H1 (cell line): ENCODE data around the gene IFI27L1. TPM values are rescaled to one million over a fixed set of nuclear protein-coding genes. Genes with fewer than 3 reads are reported as not detected.

Experiments
- CTCF ChIA-PET: fragments of 300-600 bp; sonication (Branson Sonifier 250); formaldehyde crosslinking; loops from one replicate; lab custom pipeline; 2021; ENCODE audit not compliant: partially characterized antibody; lab: Charles Lee
- POLR2A ChIA-PET: fragments of 300-600 bp; sonication (Branson Sonifier 250); formaldehyde crosslinking; loops from one replicate; lab custom pipeline; 2021; ENCODE audit warnings: inconsistent platforms; ENCODE audit not compliant: partially characterized antibody; lab: Charles Lee
- DNase-seq, 2 experiments: peaks; one replicate each; pipeline versions ENCODE4 v3.0.0 to v3.0.0-alpha.2; 2010 to 2022; ENCODE audit warnings: low spot score in 2 of 2, low read depth in 1 of 2, mixed read lengths in 1 of 2
- FAIRE-seq: peaks from 2 replicates; lab custom pipeline; 2011; peaks lifted over from hg19 to GRCh38; lab: Jason Lieb, UNC
- H2AFZ ChIP-seq: 2 replicates; pipeline ENCODE4 v1.8.1; 2012; ENCODE audit warnings: low read length, inconsistent platforms
- H2AK5ac ChIP-seq: 2 replicates; pipeline ENCODE4 v1.6.1; 2013; ENCODE audit warnings: low read depth, low read length
- H2BK120ac ChIP-seq: replicated peaks from 2 replicates; pipeline ENCODE3; 2013; ENCODE audit warnings: low read depth, low read length, inconsistent platforms
- H2BK12ac ChIP-seq: 2 replicates; pipeline ENCODE4 v1.6.1; 2013; ENCODE audit warnings: low read depth, low read length
- H2BK15ac ChIP-seq: 2 replicates; pipeline ENCODE4 v1.6.1; 2013; ENCODE audit warnings: low read length
- H2BK20ac ChIP-seq: 2 replicates; pipeline ENCODE4 v1.6.1; 2013; ENCODE audit warnings: low read length
- H2BK5ac ChIP-seq: 2 replicates; pipeline ENCODE4 v1.6.1; 2013; ENCODE audit warnings: low read depth, low read length
- H3K14ac ChIP-seq: 2 replicates; pipeline ENCODE4 v1.6.1; 2013; ENCODE audit warnings: inconsistent platforms; ENCODE audit not compliant: insufficient read length
- H3K18ac ChIP-seq: 2 replicates; pipeline ENCODE4 v1.6.1; 2013; ENCODE audit warnings: low read length; ENCODE audit errors: extremely low read depth
- H3K23ac ChIP-seq: 2 replicates; pipeline ENCODE4 v1.6.1; 2013; ENCODE audit warnings: inconsistent platforms; ENCODE audit not compliant: insufficient read length
- H3K23me2 ChIP-seq: 2 replicates; pipeline ENCODE4 v1.6.1; 2013; ENCODE audit warnings: low read depth, low read length
- H3K27ac ChIP-seq: 2 replicates; pipeline ENCODE4 v1.6.1; 2011; ENCODE audit warnings: low read depth, low read length, inconsistent platforms
- H3K27me3 ChIP-seq, 4 experiments: replicated peaks in 1 of 4; 1 replicate in 1 of 4; 2 replicates in 3 of 4; pipeline versions ENCODE4 v1.6.1 to v1.8.1; 2011 to 2013; ENCODE audit warnings: low read length in 3 of 4, mild to moderate bottlenecking in 3 of 4, inconsistent platforms in 2 of 4, mixed read lengths in 2 of 4, moderate library complexity in 1 of 4; ENCODE audit not compliant: control insufficient read depth in 3 of 4, insufficient read depth in 3 of 4; ENCODE audit errors: extremely low read depth in 1 of 4
- H3K36me3 ChIP-seq, 4 experiments: 2 replicates each; pipeline versions ENCODE4 v1.6.1 to v1.8.1; 2011 to 2013; ENCODE audit warnings: mild to moderate bottlenecking in 4 of 4, low read length in 3 of 4, moderate library complexity in 2 of 4, control low read depth in 1 of 4, inconsistent platforms in 1 of 4; ENCODE audit not compliant: insufficient read depth in 4 of 4, control insufficient read depth in 2 of 4
- H3K4ac ChIP-seq: replicated peaks from 2 replicates; pipeline ENCODE3; 2013; ENCODE audit warnings: low read length, low read depth, mixed read lengths, inconsistent platforms; ENCODE audit not compliant: insufficient read length
- H3K4me1 ChIP-seq, 4 experiments: replicated peaks in 1 of 4; 1 replicate in 1 of 4; 2 replicates in 3 of 4; pipeline versions ENCODE4 v1.6.1 to v1.8.1; 2011 to 2013; ENCODE audit warnings: low read length in 3 of 4, inconsistent platforms in 2 of 4, mixed read lengths in 1 of 4; ENCODE audit not compliant: insufficient read depth in 4 of 4, control insufficient read depth in 3 of 4
- H3K4me2 ChIP-seq, 2 experiments: 2 replicates each; pipeline versions ENCODE4 v1.6.1 to v1.8.1; 2011 to 2013; ENCODE audit warnings: low read depth in 2 of 2, low read length in 2 of 2, control low read depth in 1 of 2, inconsistent platforms in 1 of 2, mild to moderate bottlenecking in 1 of 2; ENCODE audit not compliant: insufficient read depth in 1 of 2
- H3K4me3 ChIP-seq, 4 experiments: fragments of 200-600, 300-600 bp in 1 of 4; sonication (generic), shearing (Covaris generic), sonication (Bioruptor Twin) in 1 of 4; 2 replicates each; pipeline versions ENCODE4 v1.5.1 to v1.8.1; 2011 to 2016; ENCODE audit warnings: low read length in 4 of 4, low read depth in 3 of 4, control low read depth in 2 of 4, inconsistent platforms in 2 of 4, mild to moderate bottlenecking in 2 of 4, mixed read lengths in 1 of 4, moderate library complexity in 1 of 4; ENCODE audit not compliant: insufficient read depth in 2 of 4; ENCODE audit errors: extremely low read depth in 1 of 4
- H3K56ac ChIP-seq: replicated peaks from 2 replicates; pipeline ENCODE3; 2013; ENCODE audit warnings: low read depth, mild to moderate bottlenecking, mixed read lengths, low read length, inconsistent platforms; ENCODE audit not compliant: insufficient read length
- H3K79me1 ChIP-seq: 2 replicates; pipeline ENCODE4 v1.6.1; 2013; ENCODE audit warnings: low read depth, low read length, control low read depth
- H3K79me2 ChIP-seq, 2 experiments: 2 replicates each; pipeline versions ENCODE4 v1.6.1 to v1.8.1; 2012 to 2013; ENCODE audit warnings: low read length in 2 of 2, mild to moderate bottlenecking in 2 of 2, inconsistent platforms in 1 of 2; ENCODE audit not compliant: insufficient read depth in 2 of 2, control insufficient read depth in 1 of 2
- H3K9ac ChIP-seq, 4 experiments: replicated peaks in 1 of 4; 1 replicate in 1 of 4; 2 replicates in 3 of 4; pipeline versions ENCODE4 v1.6.1 to v1.8.1; 2011 to 2013; ENCODE audit warnings: low read depth in 3 of 4, low read length in 3 of 4, control low read depth in 2 of 4, mild to moderate bottlenecking in 2 of 4, moderate library complexity in 2 of 4, inconsistent platforms in 1 of 4; ENCODE audit errors: extremely low read depth in 1 of 4
- H3K9me3 ChIP-seq, 2 experiments: 2 replicates each; pipeline versions ENCODE4 v1.6.1 to v1.8.1; 2012 to 2013; ENCODE audit warnings: mild to moderate bottlenecking in 2 of 2, moderate library complexity in 2 of 2, control low read depth in 1 of 2, inconsistent platforms in 1 of 2, low read depth in 1 of 2, low read length in 1 of 2, mixed read lengths in 1 of 2; ENCODE audit not compliant: insufficient read depth in 2 of 2
- H4K20me1 ChIP-seq, 2 experiments: replicated peaks in 1 of 2; 2 replicates each; pipeline versions ENCODE3 to v1.8.1; 2011 to 2013; ENCODE audit warnings: inconsistent platforms in 2 of 2, low read length in 2 of 2, mild to moderate bottlenecking in 1 of 2; ENCODE audit not compliant: insufficient read depth in 2 of 2, control insufficient read depth in 1 of 2
- H4K5ac ChIP-seq: 2 replicates; pipeline ENCODE4 v1.6.1; 2013; ENCODE audit warnings: low read length, low read depth, mixed read lengths, inconsistent platforms; ENCODE audit not compliant: insufficient read length
- H4K8ac ChIP-seq: 2 replicates; pipeline ENCODE4 v1.8.0; 2013; ENCODE audit warnings: mild to moderate bottlenecking, moderate library complexity, low read length, inconsistent platforms; ENCODE audit not compliant: insufficient read depth; ENCODE audit errors: extremely low read depth
- H4K91ac ChIP-seq: replicated peaks from 2 replicates; pipeline ENCODE3; 2013; ENCODE audit warnings: low read length, mixed read lengths, inconsistent platforms; ENCODE audit not compliant: insufficient read length
- ATF2 ChIP-seq: IDR thresholded peaks from 2 replicates; pipeline ENCODE4 v1.6.1; 2012; ENCODE audit warnings: low read length, inconsistent platforms
- EP300 ChIP-seq, 2 experiments: IDR thresholded peaks; 1 replicate in 1 of 2; 2 replicates in 1 of 2; pipeline ENCODE4 v1.6.1; 2011 to 2012; ENCODE audit warnings: low read depth in 2 of 2, low read length in 2 of 2, mild to moderate bottlenecking in 2 of 2, borderline replicate concordance in 1 of 2, inconsistent platforms in 1 of 2, moderate library complexity in 1 of 2
- KDM1A ChIP-seq: fragments of 200-600, 300-600 bp; sonication (generic); IDR thresholded peaks from 2 replicates; pipeline ENCODE4 v1.7.1; 2016; ENCODE audit warnings: mild to moderate bottlenecking, low read length, borderline replicate concordance
- RBBP5 ChIP-seq: IDR thresholded peaks from 2 replicates; pipeline ENCODE4 v1.7.1; 2012; ENCODE audit warnings: low read depth, mild to moderate bottlenecking, inconsistent platforms, low read length, moderate library complexity, borderline replicate concordance
- SIN3A ChIP-seq, 2 experiments: IDR thresholded peaks in 1 of 2; conservative IDR thresholded peaks in 1 of 2; 2 replicates each; pipeline ENCODE4 v1.6.1; 2011 to 2012; ENCODE audit warnings: low read length in 2 of 2, improper control_type of control experiment in 1 of 2, low read depth in 1 of 2, mild to moderate bottlenecking in 1 of 2
- SUZ12 ChIP-seq: fragments of 200-600 bp; sonication (generic); IDR thresholded peaks from 2 replicates; pipeline ENCODE4 v1.6.1; 2012; ENCODE audit warnings: mild to moderate bottlenecking, inconsistent platforms, low read length, moderate library complexity, mixed read lengths
- WGBS, 2 experiments: shearing (Covaris generic) in 1 of 2; methylation state at CpG; one replicate each; pipeline versions ENCODE4 v1.1.6 to v1.1.7; 2013 to 2015; ENCODE audit warnings: low lambda C conversion rate in 2 of 2, mixed read lengths in 2 of 2, inconsistent platforms in 1 of 2, low coverage in 1 of 2, missing lambda C conversion rate in 1 of 2; ENCODE audit not compliant: insufficient replicate concordance in 2 of 2, insufficient coverage in 1 of 2, insufficient read length in 1 of 2; ENCODE audit errors: extremely low coverage in 1 of 2, missing lambda C conversion rate in 1 of 2; 5-methylcytosine and 5-hydroxymethylcytosine counted together
- polyA plus RNA-seq, 7 experiments: library from polyadenylated mRNA; depleted of rRNA in 3 of 7; stranded (reverse) in 5 of 7; unstranded in 2 of 7; fragments of >200 nt in 5 of 7; fragments of 200-250 nt in 2 of 7; gene quantifications; 1 replicate in 5 of 7; 2 replicates in 1 of 7; 4 replicates in 1 of 7; pipeline versions ENCODE4 v1.2.1 to v1.2.3, GENCODE V29; 2011 to 2013; ENCODE audit warnings: missing spikeins in 2 of 7, mixed read lengths in 2 of 7
- total RNA-seq: library from RNA; stranded (reverse); fragmentation: NEBNext Ultra II Directional; extraction: Animal tissue kit (Norgen Biotek cat#: 25700); gene quantifications from 2 replicates; pipeline ENCODE4 v1.2.1, GENCODE V29; 2021

The IFI27L1 gene
- total and polyA plus RNA-seq, 2 of the 8 experiments (the other 6 are each of a cell fraction or from before 2014, with no cell fraction given), result 21.2 to 30.5 TPM

GRCh38 chr14:94052199-94052598 is 28.9 kb upstream of the IFI27L1 start:
- Histone ChIP-seq H4K20me1 (peaks cover 2 to 7% of the 10 kb centered on the region in 2 experiments), H3K9me3 (no peaks in the 10 kb centered on the region), H3K9ac (no peak overlapping the region), H3K27me3 (no peaks in the 10 kb centered on the region), H3K4me2 (no peak overlapping the region), H3K23ac (no peak overlapping the region), H2BK12ac (no peak overlapping the region), H3K4me1 (no peaks in the 10 kb centered on the region; a peak in 1 of 7 replicates), H4K5ac (no peak overlapping the region), H2AFZ (no peak overlapping the region), H3K18ac (no peak overlapping the region), H4K91ac (no peak overlapping the region), H3K23me2 (no peaks in the 10 kb centered on the region), H3K4ac (no peak overlapping the region), H4K8ac (no peak overlapping the region), H3K14ac (no peak overlapping the region), H2AK5ac (no peak overlapping the region), H3K36me3 (peaks cover 27 to 78% (median 53%) of the 10 kb centered on the region in 4 experiments), H3K79me2 (no peaks in the 10 kb centered on the region), H2BK5ac (no peak overlapping the region), H2BK20ac (no peak overlapping the region), H2BK15ac (no peak overlapping the region), H3K4me3 (no peak overlapping the region), H3K56ac (no peak overlapping the region), H3K79me1 (no peaks in the 10 kb centered on the region; the same call in 1 of the 2 replicates), H2BK120ac (no peak overlapping the region), H3K27ac (no peak overlapping the region)
- TF ChIP-seq SIN3A (conservative IDR thresholded peaks at IDR 0.05 in 1 of 2, IDR thresholded peaks at IDR 0.05 in 1 of 2; ENCODE audit: low read depth in 1 of 2, low read length in 2 of 2), result no peak
- TF ChIP-seq KDM1A, result no peak
- TF ChIP-seq EP300 (IDR thresholded peaks at IDR 0.05; ENCODE audit: borderline replicate concordance in 1 of 2, low read depth in 2 of 2, low read length in 2 of 2), result no peak
- TF ChIP-seq RBBP5, result no peak
- TF ChIP-seq ATF2, result no peak
- TF ChIP-seq SUZ12, result no peak
- DNase-seq, result no peak
- ChIA-PET CTCF (interaction anchor here (0.7 to 17.4 kb wide), 16 partner anchors 9 to 254 kb away, joined by 3 to 148 read pairs (median 6); partner anchors contain the start of genes DDX24 and IFI27L1), POLR2A (interaction anchor here (1.3 to 1.5 kb wide), 3 partner anchors 9 to 16 kb away, joined by 3 to 6 read pairs (median 5); no protein-coding TSS in a partner anchor)
- no peak for FAIRE-seq
- WGBS, 2 experiments, result 100% methylated on average over 1 of the region's 1 CpG; no CpG with 5 or more reads in 1 of the 2 experiments
